GM04503 (cell line): ENCODE measurements around the gene SPATA3.

Experiments used
- DNase-seq: peaks from one replicate; pipeline ENCODE4 v3.0.0-alpha.2; 2012; ENCODE audit warnings: low read depth

Gene SPATA3

GRCh38 chr2:230968921-230969658, 26.8 kb upstream of the SPATA3 start:
- no peak for DNase-seq

GRCh38 chr2:230969659-230970015, 26.3 kb upstream of the SPATA3 start:
- no peak for DNase-seq

DNA sequence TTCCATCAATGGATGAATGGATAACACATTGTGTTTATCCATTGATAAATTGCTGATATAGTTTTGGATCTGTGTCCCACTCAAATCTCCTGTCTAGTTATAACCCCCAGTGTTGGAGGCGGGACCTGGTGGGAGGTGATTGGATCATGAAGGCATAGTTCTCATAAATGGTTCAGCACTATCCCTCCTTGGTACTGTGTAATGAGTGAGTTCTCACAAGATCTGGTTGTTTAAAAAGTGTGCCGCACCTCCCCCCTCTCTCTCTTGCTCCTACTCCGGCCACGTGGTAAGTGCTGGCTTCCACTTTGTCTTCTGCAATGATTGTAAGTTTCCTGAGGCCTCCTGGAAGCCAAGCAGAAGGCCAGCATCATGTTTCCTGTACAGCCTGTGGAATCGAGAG, 23.9 kb upstream of the SPATA3 start:
- no peak for DNase-seq

DNA sequence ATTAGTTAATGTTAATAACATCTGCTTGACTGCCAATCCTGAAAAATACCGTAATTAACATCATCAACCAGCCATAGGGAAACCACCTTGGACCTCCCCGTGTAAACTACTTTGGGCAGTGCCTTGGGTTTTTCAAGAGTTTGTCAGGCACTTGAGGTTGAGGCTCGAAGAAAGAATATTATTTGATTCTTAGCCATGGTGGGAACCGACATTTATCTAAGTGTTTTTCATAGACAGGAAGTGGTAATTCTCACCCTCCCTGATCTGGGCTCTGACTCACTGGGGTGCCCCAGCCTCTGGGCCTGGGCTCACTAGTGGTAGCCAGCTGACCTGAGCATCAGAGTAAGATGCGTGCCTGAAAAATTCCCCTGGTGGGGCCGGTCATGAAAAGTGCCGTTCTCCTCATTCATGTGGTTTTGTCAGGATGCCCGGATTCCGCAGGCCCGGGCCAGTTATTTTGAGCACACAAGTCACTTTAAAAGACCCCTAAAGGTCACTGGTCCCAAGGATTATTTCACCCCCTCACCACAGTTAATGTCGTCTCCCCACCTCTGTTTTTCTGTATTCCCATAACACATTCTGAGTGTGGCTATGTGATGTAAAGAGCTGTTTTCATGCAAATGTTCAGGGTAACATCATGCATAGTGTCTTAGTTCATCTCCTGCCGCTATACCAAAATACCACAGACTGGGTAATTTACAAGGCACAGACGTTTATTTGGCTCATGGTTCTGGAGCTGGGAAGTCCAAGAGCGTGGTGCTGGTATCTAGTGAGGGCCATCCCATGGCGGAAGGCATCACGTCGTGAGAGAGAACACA, 21.6 kb upstream of the SPATA3 start:
- peak; percentile 36 for DNase-seq

DNA sequence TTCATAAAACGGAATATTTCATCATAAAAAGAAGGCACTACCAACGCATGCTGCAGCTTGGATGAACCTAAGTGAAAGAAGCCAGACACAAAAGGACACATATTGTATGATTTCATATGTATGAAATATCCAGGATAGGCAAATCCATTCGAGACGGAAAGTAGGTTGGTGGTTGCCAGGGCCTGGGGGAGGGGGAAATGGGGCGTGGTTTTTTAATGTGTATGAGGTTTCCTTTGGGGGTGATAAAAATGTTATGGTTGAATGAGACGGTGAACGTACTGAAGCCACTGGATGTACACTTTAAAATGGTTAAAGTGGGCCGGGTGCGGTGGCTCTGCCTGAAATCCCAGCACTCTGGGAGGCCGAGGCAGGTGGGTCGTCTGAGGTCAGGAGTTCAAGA, 20.0 kb upstream of the SPATA3 start:
- DNase-seq = no peak

DNA sequence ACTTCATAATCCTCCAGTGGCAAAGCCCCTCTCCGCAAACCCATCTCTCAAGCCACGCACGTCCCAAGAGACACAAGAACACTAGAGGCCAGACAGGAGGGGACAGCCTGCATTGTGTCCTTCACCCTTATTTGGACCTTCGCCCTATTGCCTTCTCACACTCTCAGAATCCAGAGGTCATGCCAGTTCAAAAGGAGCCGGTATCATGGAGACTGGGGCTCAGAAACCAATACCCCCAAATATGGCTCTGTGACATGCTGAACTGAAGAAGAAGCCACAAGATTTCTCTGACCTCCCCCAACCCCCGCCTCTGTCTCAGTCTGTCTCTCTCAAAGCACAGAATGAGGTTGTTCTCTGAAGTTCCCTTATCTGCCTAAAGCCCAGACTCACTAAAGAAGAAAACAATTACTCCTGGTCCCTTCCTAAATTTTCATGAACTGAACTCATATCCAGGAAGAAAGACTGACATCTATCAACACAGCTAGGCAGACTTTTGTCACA, 19.2 kb upstream of the SPATA3 start:
- no peak for DNase-seq

- no peak for DNase-seq
Observed at GRCh38 chr2:230980468-230980867, 15.5 kb upstream of the SPATA3 start.

GRCh38 chr2:230981704-230982103, 14.2 kb upstream of the SPATA3 start:
- no peak for DNase-seq

DNA sequence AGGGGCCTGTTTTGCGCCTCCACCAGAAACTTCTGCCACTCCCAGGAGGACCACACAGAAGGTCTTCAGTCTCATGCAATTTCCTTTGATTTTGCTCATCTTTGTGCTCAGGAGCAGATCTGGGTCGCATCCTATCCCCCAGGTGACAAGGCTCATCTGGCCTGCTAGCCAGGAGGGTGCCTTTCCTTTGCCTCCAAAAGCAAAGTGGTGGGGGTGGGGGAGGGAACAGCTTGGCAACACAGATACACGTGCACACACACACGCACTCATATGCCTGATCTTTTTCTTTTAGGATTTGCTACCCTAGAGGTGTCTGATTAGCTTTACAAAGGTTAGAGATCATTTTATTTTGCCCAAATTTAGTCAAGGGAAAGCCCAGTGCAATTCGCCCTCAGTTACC, 13.8 kb upstream of the SPATA3 start:
- no peak for DNase-seq

DNA sequence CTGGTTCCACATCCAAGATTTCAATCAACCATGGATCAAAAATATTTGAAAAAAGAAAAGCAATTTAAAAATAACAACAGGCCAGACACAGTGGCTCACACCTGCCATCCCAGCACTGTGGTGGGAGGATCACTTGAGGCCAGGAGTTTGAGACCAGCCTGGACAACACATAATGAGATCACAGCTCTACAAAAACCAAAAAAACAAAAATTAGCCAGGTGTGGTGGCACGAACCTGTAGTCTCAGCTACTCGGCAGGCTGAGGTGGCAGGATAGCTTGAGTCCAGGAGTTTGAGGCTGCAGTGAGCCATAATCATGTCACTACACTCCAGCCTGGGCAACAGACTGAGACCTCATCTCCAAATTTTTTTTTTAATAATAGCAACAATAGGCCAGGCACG, 13.4 kb upstream of the SPATA3 start:
- DNase-seq = no peak

DNA sequence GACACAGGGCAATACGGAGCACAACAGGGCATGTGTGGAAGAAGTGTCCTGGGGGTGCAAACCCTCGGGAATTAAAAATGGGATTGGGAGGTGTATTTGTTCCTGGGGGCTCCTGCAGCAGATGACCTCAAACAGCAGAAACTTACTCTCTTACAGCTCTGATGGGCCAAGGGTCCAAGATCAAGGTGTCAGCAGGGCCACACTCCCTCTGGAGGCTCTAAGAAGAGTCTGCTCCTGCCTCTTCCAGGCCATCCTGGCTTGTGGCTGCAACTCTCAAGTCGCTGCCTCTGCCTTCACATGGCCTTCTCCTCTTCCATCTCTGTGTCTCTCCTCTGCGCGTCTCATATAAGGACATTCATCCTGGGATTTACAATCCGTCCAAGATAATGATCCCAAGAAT, 12.4 kb upstream of the SPATA3 start:
- DNase-seq = no peak

- no peak for DNase-seq
Observed at GRCh38 chr2:230984393-230985220, 11.3 kb upstream of the SPATA3 start.

DNA sequence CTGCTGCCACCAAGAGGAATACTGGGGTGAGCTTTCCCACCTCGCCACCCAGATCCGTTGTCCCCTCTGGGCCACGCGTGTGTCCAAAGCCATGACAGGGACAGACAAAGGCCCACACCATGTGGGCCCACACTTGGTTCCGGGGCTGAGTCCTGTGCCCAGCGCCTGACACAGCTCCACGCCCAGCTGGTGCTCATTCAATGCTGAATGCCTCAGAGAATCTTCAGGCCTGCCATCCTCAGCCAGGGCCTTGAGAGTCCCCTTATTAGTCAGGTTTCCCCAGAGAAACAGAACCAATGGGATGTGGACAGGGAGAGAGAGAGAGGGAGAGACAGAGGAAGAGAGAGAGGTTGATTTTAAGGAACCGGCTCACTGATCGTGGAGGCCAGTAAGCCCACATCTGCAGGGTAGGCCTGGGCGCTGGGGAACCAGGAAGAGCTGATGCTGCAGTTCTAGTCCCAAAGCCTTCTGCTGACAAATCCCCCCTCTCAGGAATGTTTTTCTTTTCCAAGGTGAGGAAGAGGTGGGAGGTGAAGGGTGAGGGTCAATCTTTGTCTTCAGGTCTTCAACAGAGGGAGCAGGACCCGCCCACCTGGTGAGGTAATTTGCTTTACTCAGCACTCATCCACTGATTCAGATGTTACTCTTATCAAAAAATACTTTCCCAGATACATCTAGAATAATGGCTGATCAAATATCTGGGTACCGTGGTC, 10.2 kb upstream of the SPATA3 start:
- no peak for DNase-seq

GRCh38 chr2:230986520-230987136, 9.3 kb upstream of the SPATA3 start:
- no peak for DNase-seq

DNA sequence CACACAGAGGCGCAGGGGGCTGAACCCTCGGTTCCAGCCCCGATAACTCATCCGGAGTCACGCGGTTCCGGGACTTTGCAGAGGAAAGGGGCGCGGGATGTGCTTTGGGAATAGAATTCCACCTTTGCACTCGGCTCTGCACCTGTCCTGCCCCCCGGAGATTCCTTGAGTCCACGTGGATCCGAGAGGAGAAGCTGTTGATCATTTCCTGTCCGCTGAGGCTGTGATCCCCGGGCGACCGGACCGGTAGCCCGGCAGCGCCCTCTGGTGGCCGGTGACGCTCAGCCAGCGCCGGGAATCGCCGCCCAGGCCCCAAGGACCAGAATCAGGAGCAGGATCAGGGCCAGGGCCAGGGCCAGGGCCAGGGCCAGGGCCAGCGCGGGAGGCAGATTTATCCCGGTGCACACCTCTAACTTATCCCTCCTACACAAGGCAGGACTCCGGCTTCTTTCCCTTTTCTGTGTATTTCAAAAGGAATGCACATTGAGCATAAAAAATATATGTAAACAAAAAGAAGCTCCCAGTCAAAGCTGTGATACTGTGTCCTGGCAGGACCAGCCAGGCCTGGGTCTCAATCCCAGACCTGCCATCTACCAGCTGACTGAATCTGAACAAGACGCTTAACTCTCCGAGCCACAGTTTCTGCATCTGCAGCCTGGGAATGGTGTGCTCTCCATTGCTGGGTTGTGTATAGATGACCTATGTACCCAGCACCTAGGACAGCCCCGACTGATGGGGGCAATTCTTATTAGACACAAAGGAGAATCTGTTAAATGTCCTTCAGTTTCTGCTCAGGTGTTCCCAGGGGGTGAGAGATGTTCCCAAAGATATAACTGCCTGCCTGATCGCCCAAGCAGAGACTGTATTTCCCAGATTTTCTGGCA, 8.5 kb upstream of the SPATA3 start:
- DNase-seq = no peak

DNA sequence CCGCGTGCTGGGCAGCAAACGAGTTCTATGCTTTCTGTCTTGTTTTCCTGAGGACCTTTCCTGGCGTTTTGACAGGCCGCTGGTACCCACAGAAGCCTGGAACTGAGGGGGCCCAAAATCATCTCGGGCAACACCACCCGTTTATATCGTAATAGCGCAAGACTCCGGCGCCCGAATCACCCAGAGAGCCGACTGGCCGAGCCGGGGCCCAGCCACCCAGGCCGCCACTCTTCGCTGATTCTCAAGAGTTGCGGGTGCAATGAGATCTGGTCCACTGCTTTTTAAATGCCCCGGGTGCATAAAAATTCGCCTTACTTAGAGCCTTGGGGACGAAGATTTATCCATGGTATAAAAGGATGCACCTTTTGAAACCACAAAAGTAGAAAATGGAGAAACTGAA, 6.2 kb upstream of the SPATA3 start:
- DNase-seq = no peak

DNA sequence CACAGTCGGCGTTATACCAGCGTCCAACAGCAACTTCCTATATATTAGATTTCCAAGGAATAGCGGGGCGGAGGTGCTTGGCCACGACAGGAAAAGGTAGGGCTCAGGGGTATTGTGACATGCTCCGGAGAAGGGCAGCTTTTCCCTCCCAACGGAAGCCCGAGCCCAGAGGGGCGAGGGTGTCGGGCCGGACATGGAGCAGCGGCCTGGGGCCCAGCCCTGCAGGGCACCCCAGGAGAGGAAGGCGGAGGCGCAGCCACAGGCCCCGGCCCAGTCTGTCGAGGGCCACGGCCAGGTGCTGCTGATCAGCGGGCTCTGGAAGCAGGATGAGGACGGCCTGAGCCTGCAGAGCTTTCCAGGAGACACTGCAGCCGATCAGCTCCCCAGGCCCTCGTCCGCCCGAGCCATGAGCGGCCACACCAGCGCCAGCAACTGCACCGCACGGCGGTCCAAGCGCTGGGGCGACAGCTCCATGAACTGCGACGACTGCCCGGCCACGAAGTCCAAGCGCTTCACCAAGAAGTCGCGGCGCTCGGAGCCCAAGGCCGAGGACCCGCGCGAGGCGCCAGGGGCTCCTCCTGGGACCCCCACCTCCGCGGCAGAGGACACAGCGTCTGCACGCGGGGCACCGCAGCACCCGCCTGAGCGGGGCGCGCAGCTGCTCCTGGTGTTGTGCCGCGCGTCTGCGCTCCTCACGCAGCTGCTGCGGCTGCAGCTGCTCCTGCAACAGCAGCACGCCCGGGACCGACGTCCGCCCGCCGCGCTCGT, 5.6 kb upstream of the SPATA3 start:
- no peak for DNase-seq

DNA sequence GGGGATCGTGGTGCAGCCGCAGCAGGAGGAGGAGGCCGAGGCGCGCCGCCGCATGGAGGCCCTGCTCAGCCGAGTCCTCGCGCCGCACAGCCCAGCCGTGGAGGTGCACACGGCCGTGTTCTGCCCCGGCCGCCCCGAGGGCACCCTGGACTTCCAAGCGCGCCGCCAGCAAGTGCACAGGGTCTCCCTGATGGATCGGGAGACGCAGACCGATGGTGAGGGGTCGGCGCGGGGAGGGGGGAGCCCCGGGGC, 5.1 kb upstream of the SPATA3 start:
- DNase-seq = no peak

- DNase-seq = no peak
Observed at GRCh38 chr2:230991598-230991997, 4.3 kb upstream of the SPATA3 start.

- no peak for DNase-seq
Observed at GRCh38 chr2:230996661-230997060, 740 bp downstream of the SPATA3 start.
